Hepatocyte (in vitro differentiated cells): Measurements from ENCODE around the gene IL36G.

Source experiments
- EZH2phosphoT487 ChIP-seq: fragments of 200-600 bp; sonication (generic); IDR thresholded peaks from one replicate; pipeline ENCODE4 v1.6.1; 2018; ENCODE audit warnings: antibody characterized with exemption, mild to moderate bottlenecking, low read depth, moderate library complexity; ENCODE audit not compliant: unreplicated experiment, severe bottlenecking
- TF ChIP-seq, protein P1 (sequence below): fragments of 200-600 bp; sonication (generic); IDR thresholded peaks from 2 replicates; pipeline ENCODE4 v1.5.1; 2016; ENCODE audit warnings: antibody characterized with exemption, mild to moderate bottlenecking; ENCODE audit not compliant: poor library complexity

DNA sequence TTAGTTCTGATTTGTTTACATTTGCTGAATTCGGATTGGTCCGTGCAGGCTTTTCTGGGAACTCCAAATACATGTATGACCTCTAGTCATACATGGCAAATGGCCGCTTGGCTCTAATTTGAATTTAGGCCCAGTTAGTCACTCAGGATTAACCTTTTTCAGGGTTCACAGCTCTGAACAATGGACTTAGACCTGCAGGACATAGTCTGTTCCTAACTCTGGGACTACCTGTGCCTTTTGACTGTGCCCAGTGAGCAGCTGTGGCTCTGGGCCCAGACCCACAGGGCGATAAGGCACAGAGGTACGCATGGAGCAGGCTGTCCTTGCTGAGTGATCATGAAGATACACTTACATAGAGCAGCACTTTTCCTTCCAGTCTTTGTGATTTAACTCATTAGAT lies 38.4 kb upstream of the IL36G start:
- TF ChIP-seq, protein P1, sequence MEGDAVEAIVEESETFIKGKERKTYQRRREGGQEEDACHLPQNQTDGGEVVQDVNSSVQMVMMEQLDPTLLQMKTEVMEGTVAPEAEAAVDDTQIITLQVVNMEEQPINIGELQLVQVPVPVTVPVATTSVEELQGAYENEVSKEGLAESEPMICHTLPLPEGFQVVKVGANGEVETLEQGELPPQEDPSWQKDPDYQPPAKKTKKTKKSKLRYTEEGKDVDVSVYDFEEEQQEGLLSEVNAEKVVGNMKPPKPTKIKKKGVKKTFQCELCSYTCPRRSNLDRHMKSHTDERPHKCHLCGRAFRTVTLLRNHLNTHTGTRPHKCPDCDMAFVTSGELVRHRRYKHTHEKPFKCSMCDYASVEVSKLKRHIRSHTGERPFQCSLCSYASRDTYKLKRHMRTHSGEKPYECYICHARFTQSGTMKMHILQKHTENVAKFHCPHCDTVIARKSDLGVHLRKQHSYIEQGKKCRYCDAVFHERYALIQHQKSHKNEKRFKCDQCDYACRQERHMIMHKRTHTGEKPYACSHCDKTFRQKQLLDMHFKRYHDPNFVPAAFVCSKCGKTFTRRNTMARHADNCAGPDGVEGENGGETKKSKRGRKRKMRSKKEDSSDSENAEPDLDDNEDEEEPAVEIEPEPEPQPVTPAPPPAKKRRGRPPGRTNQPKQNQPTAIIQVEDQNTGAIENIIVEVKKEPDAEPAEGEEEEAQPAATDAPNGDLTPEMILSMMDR = no peak
- TF ChIP-seq EZH2phosphoT487 = no peak
